NCI-H128 (cell line): ENCODE data around the gene CDC37.
"Not testable (repeated sequence)": the region's sequence is repeated elsewhere in the genome, so short reads cannot be mapped to it uniquely, and the experiment has no call there.

Experiments
- DNase-seq: peaks from one replicate; lab custom pipeline; 2025; ENCODE audit not compliant: unreplicated experiment; lab: John Stamatoyannopoulos, UW

The CDC37 gene

DNA sequence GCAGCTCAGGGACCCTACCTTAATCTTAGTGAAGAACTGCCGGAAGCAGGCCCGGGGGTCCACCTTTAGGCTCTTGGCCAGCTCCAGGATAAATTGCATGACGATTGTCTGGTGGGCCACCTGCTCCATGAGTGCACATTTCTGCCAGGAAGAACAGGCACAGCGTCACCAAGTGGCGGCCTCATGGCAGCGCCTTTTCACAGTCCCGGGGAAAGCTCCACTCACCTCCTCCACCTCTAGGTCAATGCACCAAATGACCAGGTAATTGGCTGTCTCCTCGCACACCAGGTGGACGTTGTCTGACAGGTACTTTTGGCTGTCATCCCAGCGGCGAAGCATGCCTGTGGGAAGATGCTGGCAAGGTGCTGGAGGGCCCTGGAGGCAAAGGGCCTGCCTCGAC lies 8.3 kb downstream of the CDC37 start:
- no peak for DNase-seq

DNA sequence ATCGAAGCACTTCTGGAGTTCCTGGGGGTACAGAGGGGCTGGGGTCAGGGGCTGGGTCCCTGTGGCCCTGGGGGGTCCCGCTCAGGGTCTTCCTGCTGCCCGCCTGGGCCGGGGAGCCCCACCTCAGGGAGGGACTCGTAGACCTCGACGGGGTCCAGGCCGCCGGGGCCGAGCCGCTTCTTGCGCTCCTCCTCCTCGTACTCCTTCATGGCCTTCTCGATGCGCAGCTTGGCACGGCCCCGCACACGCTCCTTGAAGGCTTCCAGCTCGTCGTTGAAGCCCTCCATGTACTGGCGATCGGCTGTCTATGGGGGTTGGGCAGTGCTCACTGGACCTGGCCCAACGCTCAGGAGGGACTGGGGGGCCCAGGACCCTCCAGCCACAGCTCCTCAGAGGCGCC lies 10.2 kb downstream of the CDC37 start:
- DNase-seq = no peak

DNA sequence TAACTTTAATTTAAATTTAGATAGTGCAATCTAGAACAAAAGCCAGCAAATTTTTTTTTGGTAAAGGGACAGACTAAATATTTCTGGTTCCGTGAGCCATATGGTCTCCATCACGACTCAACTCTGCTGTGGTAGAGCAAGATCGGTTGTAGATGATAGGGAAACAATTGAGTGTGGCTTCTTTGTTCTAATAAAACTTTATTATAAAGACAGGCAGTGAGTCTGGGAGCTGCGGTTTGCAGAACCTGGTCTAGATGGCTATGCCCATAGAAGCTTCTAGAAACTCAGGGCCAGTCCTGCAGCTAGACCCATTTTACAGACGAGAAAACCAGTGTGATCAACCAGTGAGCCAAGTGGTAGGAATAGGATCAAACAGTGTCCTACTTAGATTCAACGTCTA lies 11.2 kb downstream of the CDC37 start:
- DNase-seq = no peak

DNA sequence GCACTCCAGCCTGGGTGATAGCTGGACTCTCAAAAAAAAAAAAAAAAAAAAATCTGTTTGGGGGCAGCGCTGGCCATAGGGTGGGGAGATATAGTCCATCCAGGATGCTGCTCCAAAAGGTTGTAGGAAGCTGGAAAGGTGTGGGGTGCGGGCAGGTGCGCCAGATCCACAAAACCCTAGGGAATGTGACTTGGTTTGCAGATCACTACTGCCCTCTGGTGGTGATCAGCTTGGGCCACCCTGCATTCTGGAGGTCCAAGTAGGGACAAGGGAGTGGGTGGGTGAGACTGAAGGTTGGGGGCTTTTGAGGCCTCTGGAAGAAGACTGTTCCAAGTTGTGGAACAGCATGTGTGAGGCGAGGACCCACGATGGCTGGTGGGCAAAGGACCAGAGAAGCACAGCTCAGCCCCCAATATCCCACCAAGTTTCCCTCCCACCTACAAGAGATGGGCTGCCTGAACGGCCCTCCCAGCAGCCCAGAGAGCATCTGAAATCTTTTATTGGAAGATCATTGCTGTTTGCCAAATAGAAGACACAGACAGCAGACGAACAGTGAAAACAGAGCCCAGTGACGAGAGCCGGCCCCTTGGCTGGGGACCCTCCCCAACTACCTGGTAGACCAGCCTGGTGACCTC lies 12.6 kb downstream of the CDC37 start:
- peak; percentile 21 for DNase-seq

DNA sequence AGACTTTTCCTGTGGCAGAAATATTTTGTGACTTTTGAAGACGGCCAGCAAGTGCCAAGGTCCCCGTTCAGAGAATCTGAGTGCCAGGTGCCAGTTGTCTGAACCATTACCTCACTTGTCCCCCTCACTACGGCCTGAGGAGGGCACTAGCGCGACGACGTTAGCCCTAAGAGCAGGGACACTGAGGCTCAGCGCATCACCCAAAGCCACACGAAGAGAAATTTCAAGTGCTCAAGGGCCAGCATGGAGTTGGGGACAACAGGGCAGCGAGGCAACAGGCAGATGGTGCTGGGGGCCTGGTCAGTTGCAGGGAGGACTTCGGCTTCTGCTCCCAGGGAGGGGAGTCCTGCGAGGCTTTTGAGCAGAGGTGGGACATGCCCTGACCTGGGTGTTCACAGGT lies 13.5 kb downstream of the CDC37 start:
- no peak for DNase-seq

DNA sequence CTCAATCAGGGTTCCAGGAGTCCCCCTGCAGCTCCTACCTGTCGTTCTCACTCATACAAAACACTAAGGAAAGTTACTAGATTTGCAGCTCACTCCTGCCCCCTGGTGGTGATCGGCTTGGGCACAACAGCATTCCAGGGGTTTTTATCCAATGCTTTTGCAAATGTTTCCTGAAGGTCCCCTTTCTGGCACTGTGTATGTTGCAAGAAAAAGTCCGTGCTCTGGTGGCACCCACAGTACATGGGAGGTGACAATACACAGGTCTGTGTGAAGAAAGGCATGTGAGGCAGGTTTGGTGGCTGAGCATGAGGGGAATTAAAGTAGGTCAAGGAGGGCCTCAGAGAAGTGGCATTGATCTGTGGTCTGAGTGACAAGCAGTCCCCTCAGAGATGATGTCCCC lies 14.4 kb downstream of the CDC37 start:
- DNase-seq = peak; percentile 81

DNA sequence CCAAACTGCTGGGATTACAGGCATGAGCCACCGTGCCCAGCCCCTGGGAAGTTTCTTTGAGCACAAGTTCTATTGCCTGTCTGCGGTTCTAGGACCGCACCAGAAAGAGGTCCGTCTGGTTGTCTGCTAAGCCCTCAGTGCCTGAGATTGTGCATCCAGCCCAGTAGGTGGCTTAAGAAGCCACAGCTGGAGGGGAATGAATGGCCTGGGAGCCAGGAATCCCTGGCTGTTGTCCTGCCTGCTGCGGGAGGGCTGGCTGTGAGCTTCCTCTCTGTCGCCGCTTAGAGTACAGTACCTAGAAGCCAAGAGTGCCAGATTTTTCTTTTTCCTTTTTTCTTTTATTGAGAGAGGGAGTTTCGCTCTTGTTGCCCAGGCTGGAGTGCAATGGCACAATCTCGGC lies 18.8 kb downstream of the CDC37 start:
- DNase-seq = no peak

DNA sequence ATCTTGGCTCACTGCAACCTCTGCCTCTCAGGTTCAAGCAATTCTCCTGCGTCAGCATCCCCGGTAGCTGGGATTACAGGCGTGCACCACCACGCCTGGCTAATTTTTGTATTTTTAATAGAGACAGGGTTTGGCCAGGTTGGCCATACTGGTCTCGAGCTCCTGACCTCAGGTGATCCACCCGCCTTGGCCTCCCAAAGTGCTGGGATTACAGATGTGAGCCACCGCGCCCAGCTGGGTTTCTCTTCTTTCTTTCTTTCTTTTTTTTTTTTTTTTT lies 20.2 kb downstream of the CDC37 start:
- DNase-seq = not testable (repeated sequence)

DNA sequence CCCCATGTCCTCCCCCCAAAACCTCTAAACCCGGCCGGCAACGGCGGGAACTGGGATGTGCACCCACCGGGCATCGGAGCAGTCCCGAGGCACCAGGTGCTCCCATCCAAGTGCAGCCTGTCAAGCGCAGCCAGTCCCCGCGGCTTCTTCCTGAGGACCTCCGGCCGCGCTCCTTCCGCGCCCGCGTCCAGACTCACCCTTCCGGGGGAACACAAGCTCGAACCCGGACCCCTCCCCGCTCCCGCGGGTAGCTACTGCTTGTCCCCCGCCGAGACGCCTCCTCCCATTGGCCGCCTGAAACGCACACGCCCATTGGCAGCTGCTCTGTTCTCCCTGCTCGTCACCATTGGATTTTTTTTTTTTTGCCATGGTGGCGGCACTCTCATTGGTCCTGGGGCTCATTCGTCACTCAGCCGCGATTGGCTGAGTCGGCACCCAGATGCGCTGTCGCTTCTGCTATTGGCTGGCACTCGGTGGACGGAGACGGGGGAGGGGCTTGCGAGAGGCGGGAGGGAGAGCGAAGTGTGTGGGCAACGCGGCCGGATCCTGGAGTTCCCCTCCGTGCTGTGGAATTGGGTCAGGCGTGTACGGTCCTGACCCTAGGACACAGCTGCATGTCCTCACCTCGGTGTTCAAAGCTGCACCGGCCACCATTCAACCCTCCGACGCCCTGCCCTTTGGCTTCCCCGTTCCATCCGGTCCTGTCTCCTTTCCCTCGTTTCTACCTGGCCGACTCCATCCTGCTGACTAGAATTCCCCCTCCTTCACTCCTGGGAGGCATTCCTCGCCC lies 22.8 kb downstream of the CDC37 start, which contains the start of gene TYK2:
Gene TYK2, minus strand, starts transcription at position 260 of the 790 bp plus-strand sequence. CDS start 2,166 bp downstream, outside the sequence.
- DNase-seq = peak; percentile 99

DNA sequence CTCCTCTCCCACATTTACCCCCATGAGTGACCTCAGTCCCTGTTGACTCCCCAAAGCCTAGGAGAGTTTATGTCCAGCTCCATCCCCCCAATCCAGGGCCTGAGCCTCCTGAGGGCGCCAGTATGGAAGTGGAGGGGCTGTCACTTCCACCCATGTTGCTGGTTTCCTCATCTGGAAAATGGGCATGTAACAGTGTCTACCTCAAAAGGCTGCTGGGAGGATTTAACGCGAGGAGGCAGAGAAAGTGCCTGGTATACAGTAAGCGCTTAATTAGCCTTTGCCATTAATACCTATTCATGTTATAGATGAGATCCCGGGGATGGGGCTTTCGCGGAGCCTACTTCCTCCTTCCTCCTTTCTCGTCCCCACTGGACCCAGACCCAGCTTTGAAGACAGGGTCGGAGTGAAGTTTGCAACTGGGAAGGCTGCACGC lies 23.4 kb downstream of the CDC37 start:
- no peak for DNase-seq

DNA sequence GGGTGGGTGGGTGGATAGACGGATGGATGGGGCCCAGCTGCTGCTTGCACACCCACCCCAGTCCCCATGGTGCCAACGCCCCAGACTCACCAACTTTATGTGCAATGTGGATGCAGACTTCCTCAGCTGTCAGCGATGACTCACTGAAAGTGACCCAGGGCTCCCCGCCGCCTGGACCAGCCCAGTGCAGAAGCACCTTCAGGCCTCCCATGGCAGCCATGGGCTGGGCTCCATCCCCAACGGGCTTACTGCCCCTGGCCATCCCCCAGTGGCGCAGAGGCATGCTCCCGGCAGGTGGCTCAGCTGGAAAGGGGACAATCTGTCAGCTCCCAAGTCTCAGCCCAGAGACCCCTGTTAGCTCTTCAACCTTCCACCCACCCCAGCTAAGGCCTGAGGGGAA lies 25.2 kb downstream of the CDC37 start:
- no peak for DNase-seq

DNA sequence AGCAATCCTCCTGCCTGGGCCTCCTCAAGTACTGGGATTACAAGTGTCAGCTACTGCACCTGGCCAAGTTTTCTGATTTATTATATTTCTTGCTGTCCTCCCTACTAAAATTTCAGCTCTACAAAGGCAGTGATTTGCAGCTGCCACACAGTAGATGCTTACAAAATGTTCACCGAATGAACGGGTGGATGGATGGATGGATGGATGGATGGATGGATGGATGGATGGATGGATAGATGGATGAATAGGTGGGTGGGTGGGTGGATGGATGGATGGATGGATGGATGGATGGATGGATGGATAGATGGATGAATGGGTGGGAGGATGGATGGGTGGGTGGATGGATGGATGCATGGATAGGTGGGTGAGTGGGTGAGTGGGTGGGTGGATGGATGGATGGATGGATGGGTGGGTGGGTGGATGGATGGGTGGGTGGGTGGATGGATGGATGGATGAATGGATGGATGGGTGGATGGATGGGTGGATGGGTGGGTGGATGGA lies 26.2 kb downstream of the CDC37 start:
- not testable (repeated sequence) for DNase-seq

DNA sequence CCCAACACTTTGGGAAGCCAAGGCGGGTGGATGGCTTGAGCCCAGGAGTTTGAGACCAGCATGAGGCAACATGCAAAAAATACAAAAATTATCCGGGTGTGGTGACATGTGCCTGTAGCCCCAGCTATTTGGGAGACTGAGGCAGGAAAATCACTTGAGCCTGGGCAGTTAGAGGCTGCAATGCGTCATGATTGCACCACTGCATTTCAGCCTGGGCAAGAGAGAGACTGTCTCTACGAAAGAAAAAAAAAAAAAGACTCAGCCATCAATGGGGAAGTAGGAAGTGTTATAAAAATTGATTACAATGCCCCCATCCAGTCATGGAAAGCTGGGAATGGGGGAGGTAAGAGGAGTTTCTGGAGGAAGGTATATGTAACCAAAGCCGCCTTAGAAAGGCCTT lies 28.4 kb downstream of the CDC37 start:
- no peak for DNase-seq

DNA sequence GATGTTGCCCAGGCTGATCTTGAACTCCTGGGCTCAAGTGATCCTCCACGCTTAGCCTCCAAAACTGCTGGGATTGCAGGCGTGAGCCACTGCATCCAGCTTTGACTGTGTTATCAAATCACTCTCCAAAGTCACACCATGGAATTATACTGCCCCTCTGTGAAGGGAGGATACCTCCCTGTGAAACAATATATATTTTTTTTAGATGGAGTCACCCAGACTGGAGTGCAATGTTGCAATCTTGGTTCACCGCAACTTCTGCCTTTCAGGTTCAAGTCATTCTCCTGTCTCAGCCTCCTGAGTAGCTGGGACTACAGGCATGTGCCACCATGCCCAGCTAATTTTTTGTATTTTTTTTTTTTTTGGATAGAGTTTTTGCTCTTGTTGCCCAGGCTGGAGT lies 30.7 kb downstream of the CDC37 start:
- DNase-seq = no peak

DNA sequence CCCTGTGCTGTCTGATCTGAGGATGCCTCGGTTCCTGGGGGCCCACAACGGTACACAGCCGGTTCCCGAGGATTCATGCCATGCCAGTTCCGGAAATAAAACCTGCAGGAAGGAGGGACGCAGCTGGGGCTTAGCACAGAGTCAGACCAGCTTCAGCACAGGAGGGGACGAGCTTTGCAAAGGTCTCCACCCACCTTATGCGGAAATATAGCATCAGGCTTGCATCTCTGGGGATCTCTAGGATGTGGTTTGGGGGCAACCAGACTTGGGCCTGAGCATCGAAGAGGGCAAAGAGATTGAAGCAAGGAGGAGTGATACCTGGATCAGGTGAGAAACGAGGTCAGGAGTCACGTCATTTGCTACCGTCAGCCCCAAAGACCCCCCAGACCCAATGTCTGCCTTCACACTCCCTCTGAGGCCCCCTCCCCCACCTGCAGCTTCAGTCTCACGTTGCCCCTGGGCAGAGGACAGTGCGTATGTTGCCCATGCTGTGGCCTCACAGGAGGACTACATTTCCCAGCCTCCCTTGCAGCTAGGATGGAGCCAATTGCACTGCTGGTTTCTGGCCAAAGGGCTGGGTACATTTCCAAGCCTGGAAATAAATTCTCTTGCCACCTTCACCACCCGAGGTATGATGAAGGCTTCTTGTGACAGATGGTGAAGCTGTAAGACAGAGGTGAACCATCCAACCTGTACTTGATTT lies 35.1 kb downstream of the CDC37 start:
- no peak for DNase-seq

DNA sequence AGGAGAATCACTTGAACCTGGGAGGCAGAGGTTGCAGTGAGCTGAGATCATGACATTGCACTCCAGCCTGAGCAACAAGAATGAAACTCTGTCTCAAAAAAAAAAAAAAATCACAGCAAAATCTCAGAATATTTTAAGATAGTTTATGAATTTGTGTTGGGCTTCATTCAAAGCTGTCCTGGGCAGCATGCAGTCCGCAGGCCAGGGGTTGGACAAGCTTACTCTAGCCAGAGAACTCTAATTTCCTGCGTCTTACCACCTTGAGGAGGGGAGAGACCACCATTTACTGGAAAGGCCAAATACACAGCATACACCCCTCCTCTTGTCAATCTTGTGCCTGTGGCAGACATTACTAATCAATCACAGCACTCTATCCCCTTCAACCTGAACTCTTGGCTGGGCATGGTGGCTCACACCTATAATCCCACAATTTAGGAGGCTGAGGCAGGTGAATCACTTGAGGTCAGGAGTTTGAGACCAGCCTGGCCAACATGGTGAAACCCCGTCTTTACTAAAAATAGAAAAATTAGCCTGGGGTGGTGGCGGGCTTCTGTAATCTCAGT lies 36.3 kb downstream of the CDC37 start:
- DNase-seq = not testable (repeated sequence)

DNA sequence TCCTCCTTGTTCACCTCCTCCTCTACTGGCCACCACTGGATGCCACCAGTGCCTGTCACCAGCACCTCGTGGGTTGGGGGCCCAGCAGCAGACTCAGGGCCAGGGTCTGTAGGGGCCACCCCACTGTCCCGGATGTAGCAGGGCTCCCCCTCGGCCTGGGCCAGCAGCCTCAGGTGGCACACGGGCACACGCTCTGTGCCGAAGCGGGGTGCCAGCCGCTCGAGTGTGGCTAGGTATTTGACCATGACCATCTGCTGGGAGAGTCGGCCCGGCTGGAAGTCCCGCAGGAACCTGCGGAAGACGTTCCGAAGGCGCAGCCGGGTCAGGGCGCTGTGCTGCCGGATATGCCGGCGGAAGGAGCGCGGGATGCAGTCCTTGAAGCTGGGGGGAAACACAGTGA lies 37.8 kb downstream of the CDC37 start:
- DNase-seq = no peak

DNA sequence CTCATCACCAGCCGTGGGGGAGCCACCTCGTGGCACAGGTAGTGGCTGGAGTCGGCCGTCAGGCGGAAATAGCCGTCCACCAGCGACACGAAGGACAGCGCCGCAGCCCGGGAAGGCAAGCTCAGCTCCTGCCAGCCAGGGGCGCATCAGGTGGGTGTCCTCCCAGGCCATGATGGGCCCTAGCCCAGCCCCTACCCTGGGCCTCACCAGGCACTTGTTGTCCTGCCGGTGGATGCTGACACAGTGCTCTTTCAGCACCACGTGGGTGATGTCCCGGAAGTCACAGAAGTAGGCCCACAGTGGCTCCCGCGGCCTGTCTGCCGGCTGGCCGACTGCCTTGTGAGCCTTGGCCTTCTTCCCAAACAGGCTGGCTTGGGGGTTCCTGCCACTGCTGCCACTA lies 38.7 kb downstream of the CDC37 start:
- no peak for DNase-seq

DNA sequence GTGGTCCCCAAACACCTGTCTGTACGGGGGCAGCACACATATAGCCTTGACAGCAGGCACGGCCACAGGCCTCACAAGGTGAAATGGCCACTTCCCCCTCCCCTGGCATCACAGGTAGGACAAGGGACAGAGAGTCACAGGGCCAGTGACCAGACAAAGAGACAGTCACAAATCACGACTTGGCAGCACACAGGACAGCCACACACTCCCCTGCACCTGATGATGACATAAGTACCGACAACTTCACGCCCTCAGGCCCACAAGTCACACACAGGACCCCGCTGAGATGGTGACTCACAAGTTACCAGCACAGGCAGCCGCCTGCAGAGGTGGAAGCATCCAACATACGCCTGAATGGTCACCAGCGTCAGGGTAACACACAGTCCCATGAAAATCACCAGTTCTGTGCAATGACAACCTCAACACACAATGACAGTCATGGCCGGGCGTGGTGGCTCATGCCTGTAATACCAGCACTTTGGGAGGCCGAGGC lies 39.5 kb downstream of the CDC37 start:
- DNase-seq = no peak

DNA sequence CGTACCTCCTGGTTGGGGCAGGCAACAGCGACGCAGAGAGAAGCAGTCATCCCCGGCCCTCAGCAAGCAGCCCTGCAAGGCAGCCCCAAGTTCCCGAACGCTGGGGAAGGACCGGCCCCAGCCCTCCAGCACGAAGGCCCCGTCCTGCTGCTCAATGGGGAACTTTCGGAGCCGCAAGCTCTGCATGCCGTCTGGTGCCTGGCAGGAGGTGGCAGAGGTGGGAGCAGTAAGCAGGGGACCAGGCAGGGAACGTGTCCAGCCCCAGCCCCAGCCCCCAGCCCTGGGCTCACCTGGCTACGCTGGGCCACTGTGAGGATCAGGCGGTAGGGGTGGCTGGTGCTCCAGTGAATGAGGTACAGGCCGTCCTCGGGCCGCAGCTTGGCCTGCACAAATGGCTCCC lies 41.1 kb downstream of the CDC37 start:
- DNase-seq = no peak

DNA sequence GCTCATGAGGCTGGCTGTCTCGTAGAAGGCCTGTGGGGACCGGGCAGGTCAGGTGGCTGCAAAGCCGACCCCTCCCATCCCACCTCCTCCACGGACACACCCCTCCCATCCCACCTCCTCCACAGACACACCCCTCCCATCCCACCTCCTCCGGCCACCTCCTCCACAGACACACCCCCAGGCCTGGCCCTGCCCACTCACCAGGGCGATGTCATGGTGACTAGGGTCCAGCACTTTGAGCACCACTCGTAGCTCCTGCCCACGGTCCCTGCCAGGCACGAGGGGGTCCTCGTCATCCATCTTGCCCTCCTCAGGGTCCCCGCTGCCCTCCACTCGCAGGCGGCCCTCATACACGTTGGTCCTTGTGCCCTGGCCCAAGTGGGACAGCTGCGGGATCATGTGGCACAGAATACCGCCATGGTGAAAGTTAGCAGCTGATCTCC lies 41.8 kb downstream of the CDC37 start:
- no peak for DNase-seq
